ENCODE results near the gene NHSL1. TPM values are rescaled to one million over a fixed set of nuclear protein-coding genes. Genes with fewer than 3 reads are reported as not detected.

Gene NHSL1
- total and polyA plus RNA-seq, 4 donors = 6.6 to 33.0 (median 20.7) TPM

- Histone ChIP-seq H3K4me3 (ENCODE audit: low read depth in 1 of 3, low read length in 3 of 3) (no peak overlapping the region), H3K4me1 (ENCODE audit: control insufficient read depth in 4 of 4, insufficient read depth in 4 of 4, low read length in 3 of 4) (peaks cover 0 to 9% (median 3%) of the 10 kb centered on the region in 4 donors), H3K36me3 (ENCODE audit: control insufficient read depth in 4 of 4, insufficient read depth in 3 of 4, low read depth in 1 of 4, low read length in 3 of 4) (no peaks in the 10 kb centered on the region), H3K9me3 (ENCODE audit: control insufficient read depth in 4 of 4, low read length in 3 of 4) (no peaks in the 10 kb centered on the region), H3K9ac (ENCODE audit: low read depth in 1 of 2, low read length in 2 of 2) (no peak overlapping the region), H3K27me3 (ENCODE audit: control insufficient read depth in 4 of 4, insufficient read depth in 4 of 4, low read length in 3 of 4) (no peaks in the 10 kb centered on the region), H3K27ac (ENCODE audit: low read depth in 1 of 2, low read length in 2 of 2) (no peak overlapping the region)
- TF ChIP-seq FOXA2 (IDR thresholded peaks at IDR 0.05) (no peak), HNF4G (IDR thresholded peaks at IDR 0.05) (no peak), NR2F2 (IDR thresholded peaks at IDR 0.05) (no peak), HNF4A (conservative IDR thresholded peaks at IDR 0.05) (no peak), FOXA1 (IDR thresholded peaks at IDR 0.05) (no peak), RAD21 (IDR thresholded peaks at IDR 0.05) (no peak)
- TF ChIP-seq, protein P1, sequence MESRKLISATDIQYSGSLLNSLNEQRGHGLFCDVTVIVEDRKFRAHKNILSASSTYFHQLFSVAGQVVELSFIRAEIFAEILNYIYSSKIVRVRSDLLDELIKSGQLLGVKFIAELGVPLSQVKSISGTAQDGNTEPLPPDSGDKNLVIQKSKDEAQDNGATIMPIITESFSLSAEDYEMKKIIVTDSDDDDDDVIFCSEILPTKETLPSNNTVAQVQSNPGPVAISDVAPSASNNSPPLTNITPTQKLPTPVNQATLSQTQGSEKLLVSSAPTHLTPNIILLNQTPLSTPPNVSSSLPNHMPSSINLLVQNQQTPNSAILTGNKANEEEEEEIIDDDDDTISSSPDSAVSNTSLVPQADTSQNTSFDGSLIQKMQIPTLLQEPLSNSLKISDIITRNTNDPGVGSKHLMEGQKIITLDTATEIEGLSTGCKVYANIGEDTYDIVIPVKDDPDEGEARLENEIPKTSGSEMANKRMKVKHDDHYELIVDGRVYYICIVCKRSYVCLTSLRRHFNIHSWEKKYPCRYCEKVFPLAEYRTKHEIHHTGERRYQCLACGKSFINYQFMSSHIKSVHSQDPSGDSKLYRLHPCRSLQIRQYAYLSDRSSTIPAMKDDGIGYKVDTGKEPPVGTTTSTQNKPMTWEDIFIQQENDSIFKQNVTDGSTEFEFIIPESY (IDR thresholded peaks at IDR 0.05) = no peak
- 69% methylated on average over 2 of the region's 2 CpGs for WGBS
- DNase-seq (ENCODE audit: low spot score) = no peak
Measured at GRCh38 chr6:138528956-138529355, 29.7 kb upstream of the NHSL1 start.

DNA sequence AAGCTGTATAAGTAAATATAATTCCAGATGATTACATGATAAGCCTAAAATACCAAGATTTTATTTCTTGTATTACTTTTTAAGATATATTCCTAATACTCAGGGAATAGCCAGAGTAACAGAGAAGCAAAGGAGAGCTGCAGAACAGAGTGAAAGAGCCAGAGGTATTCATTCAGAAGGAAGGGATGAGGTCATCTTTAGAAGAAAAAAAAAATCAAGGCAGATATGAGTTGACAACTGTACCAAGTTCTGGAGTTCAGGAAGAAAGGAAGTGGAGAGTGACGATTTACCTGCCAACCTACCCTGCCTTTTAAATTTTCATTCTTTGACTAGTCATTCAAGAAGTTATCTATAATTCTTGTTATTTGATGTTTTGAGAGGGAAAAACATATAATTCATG, 28.8 kb upstream of the NHSL1 start:
- no peak for DNase-seq (ENCODE audit: low spot score)
- no peak for TF ChIP-seq EGR1 (IDR thresholded peaks at IDR 0.05; ENCODE audit: low read depth in 2 of 2)
- no peak for TF ChIP-seq SP1 (IDR thresholded peaks at IDR 0.05)
- TF ChIP-seq, protein P2, sequence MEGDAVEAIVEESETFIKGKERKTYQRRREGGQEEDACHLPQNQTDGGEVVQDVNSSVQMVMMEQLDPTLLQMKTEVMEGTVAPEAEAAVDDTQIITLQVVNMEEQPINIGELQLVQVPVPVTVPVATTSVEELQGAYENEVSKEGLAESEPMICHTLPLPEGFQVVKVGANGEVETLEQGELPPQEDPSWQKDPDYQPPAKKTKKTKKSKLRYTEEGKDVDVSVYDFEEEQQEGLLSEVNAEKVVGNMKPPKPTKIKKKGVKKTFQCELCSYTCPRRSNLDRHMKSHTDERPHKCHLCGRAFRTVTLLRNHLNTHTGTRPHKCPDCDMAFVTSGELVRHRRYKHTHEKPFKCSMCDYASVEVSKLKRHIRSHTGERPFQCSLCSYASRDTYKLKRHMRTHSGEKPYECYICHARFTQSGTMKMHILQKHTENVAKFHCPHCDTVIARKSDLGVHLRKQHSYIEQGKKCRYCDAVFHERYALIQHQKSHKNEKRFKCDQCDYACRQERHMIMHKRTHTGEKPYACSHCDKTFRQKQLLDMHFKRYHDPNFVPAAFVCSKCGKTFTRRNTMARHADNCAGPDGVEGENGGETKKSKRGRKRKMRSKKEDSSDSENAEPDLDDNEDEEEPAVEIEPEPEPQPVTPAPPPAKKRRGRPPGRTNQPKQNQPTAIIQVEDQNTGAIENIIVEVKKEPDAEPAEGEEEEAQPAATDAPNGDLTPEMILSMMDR (IDR thresholded peaks at IDR 0.05; ENCODE audit: low read depth, low read length, missing input control) = no peak
- no peak for TF ChIP-seq GABPA (IDR thresholded peaks at IDR 0.05 in 1 of 2, conservative IDR thresholded peaks at IDR 0.05 in 1 of 2)
- TF ChIP-seq NR2F2 (IDR thresholded peaks at IDR 0.05) = no peak
- TF ChIP-seq, protein P3, sequence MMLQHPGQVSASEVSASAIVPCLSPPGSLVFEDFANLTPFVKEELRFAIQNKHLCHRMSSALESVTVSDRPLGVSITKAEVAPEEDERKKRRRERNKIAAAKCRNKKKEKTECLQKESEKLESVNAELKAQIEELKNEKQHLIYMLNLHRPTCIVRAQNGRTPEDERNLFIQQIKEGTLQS (IDR thresholded peaks at IDR 0.05) = no peak
- TF ChIP-seq FOXA2 (IDR thresholded peaks at IDR 0.05) = no peak
- Histone ChIP-seq H3K27ac (ENCODE audit: low read depth in 1 of 2, low read length in 2 of 2) (no peak overlapping the region), H3K27me3 (ENCODE audit: control insufficient read depth in 4 of 4, insufficient read depth in 4 of 4, low read length in 3 of 4) (no peaks in the 10 kb centered on the region), H3K9ac (ENCODE audit: low read depth in 1 of 2, low read length in 2 of 2) (no peak overlapping the region), H3K4me1 (ENCODE audit: control insufficient read depth in 4 of 4, insufficient read depth in 4 of 4, low read length in 3 of 4) (peaks cover 0 to 9% (median 3%) of the 10 kb centered on the region in 4 donors), H3K9me3 (ENCODE audit: control insufficient read depth in 4 of 4, low read length in 3 of 4) (no peaks in the 10 kb centered on the region), H3K36me3 (ENCODE audit: control insufficient read depth in 4 of 4, insufficient read depth in 3 of 4, low read depth in 1 of 4, low read length in 3 of 4) (no peaks in the 10 kb centered on the region), H3K4me3 (ENCODE audit: low read depth in 1 of 3, low read length in 3 of 3) (no peak overlapping the region)
- WGBS = 70% methylated on average over 1 of the region's 1 CpG

DNA sequence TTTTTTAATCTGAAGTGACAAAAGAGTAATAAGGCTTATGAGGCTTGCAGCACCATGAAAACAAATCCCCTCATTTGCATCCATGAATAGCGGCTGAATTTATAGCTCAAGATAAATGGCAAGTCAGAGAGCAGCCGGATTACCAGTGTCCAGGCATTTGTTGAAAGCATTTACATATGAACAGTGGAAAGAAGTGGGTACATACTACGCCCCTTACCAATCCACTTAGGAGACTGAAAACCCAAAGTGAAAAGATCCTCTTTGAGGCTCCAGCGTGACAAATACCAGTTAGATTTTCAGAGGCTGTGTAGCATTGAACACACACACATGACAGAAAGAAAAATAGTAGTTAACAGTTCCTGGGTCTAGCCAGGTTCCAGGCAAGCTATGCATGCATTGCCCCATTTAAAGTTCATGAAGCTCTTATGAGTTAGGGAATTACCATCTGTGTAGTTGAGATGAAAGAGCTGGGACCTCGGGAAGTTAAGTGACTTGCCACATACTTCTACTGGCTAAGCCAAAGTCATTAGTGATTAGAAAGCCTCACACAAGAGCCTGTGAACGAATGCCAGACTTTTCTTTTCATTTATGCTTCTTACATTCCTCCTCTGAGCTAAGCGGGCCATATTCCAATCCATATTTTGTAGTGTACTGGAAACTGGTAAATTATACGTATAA, 28.3 kb upstream of the NHSL1 start:
- Histone ChIP-seq H3K27ac (ENCODE audit: low read depth in 1 of 2, low read length in 2 of 2) (no peak overlapping the region), H3K36me3 (ENCODE audit: control insufficient read depth in 4 of 4, insufficient read depth in 3 of 4, low read depth in 1 of 4, low read length in 3 of 4) (no peaks in the 10 kb centered on the region), H3K4me1 (ENCODE audit: control insufficient read depth in 4 of 4, insufficient read depth in 4 of 4, low read length in 3 of 4) (peaks cover 0 to 12% (median 3%) of the 10 kb centered on the region in 4 donors), H3K27me3 (ENCODE audit: control insufficient read depth in 4 of 4, insufficient read depth in 4 of 4, low read length in 3 of 4) (no peaks in the 10 kb centered on the region), H3K9me3 (ENCODE audit: control insufficient read depth in 4 of 4, low read length in 3 of 4) (no peaks in the 10 kb centered on the region), H3K4me3 (ENCODE audit: low read depth in 1 of 3, low read length in 3 of 3) (no peak overlapping the region), H3K9ac (ENCODE audit: low read depth in 1 of 2, low read length in 2 of 2) (no peak overlapping the region)
- 84% methylated on average over 8 of the region's 8 CpGs for WGBS
- TF ChIP-seq RXRA (IDR thresholded peaks at IDR 0.05) = no peak
- DNase-seq (ENCODE audit: low spot score) = no peak

Data from liver (tissue), 9 donors.